H1 (cell line): ENCODE data around the gene NEURL1. TPM values are rescaled to one million over a fixed set of nuclear protein-coding genes. Genes with fewer than 3 reads are reported as not detected.

ENCODE experiments used
- polyA plus RNA-seq, 7 experiments: library from polyadenylated mRNA; depleted of rRNA in 3 of 7; stranded (reverse) in 5 of 7; unstranded in 2 of 7; fragments of >200 nt in 5 of 7; fragments of 200-250 nt in 2 of 7; gene quantifications; 1 replicate in 5 of 7; 2 replicates in 1 of 7; 4 replicates in 1 of 7; pipeline versions ENCODE4 v1.2.1 to v1.2.3, GENCODE V29; 2011 to 2013; ENCODE audit warnings: missing spikeins in 2 of 7, mixed read lengths in 2 of 7
- total RNA-seq: library from RNA; stranded (reverse); fragmentation: NEBNext Ultra II Directional; extraction: Animal tissue kit (Norgen Biotek cat#: 25700); gene quantifications from 2 replicates; pipeline ENCODE4 v1.2.1, GENCODE V29; 2021
- TF ChIP-seq, protein P1 (sequence below): fragments of 300-600 bp; sonication (generic); IDR thresholded peaks from 2 replicates; pipeline ENCODE4 v1.7.1; 2012; ENCODE audit warnings: low read length, moderate library complexity, mild to moderate bottlenecking, inconsistent platforms; ENCODE audit not compliant: insufficient replicate concordance

Gene NEURL1
- total and polyA plus RNA-seq, 2 of the 8 experiments (the other 6 are each of a cell fraction or from before 2014, with no cell fraction given): 0.54 to 0.58 TPM

DNA sequence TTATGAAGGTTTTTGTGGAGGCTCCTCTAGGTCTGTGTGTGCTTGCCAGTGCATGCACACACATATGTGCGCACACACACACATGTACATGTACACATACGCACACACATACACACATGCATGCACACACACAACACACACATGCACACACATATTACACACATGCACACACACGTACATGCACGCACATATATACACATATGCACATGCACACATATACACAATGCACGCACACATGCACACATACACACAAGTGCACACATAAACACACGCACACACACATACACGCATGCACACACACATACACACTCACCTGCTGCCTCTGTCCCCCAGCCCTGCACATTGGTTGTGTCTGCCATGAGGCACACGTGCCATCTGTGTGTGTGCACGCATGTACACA lies 66.3 kb downstream of the NEURL1 start (continued):
- TF ChIP-seq, protein P1, sequence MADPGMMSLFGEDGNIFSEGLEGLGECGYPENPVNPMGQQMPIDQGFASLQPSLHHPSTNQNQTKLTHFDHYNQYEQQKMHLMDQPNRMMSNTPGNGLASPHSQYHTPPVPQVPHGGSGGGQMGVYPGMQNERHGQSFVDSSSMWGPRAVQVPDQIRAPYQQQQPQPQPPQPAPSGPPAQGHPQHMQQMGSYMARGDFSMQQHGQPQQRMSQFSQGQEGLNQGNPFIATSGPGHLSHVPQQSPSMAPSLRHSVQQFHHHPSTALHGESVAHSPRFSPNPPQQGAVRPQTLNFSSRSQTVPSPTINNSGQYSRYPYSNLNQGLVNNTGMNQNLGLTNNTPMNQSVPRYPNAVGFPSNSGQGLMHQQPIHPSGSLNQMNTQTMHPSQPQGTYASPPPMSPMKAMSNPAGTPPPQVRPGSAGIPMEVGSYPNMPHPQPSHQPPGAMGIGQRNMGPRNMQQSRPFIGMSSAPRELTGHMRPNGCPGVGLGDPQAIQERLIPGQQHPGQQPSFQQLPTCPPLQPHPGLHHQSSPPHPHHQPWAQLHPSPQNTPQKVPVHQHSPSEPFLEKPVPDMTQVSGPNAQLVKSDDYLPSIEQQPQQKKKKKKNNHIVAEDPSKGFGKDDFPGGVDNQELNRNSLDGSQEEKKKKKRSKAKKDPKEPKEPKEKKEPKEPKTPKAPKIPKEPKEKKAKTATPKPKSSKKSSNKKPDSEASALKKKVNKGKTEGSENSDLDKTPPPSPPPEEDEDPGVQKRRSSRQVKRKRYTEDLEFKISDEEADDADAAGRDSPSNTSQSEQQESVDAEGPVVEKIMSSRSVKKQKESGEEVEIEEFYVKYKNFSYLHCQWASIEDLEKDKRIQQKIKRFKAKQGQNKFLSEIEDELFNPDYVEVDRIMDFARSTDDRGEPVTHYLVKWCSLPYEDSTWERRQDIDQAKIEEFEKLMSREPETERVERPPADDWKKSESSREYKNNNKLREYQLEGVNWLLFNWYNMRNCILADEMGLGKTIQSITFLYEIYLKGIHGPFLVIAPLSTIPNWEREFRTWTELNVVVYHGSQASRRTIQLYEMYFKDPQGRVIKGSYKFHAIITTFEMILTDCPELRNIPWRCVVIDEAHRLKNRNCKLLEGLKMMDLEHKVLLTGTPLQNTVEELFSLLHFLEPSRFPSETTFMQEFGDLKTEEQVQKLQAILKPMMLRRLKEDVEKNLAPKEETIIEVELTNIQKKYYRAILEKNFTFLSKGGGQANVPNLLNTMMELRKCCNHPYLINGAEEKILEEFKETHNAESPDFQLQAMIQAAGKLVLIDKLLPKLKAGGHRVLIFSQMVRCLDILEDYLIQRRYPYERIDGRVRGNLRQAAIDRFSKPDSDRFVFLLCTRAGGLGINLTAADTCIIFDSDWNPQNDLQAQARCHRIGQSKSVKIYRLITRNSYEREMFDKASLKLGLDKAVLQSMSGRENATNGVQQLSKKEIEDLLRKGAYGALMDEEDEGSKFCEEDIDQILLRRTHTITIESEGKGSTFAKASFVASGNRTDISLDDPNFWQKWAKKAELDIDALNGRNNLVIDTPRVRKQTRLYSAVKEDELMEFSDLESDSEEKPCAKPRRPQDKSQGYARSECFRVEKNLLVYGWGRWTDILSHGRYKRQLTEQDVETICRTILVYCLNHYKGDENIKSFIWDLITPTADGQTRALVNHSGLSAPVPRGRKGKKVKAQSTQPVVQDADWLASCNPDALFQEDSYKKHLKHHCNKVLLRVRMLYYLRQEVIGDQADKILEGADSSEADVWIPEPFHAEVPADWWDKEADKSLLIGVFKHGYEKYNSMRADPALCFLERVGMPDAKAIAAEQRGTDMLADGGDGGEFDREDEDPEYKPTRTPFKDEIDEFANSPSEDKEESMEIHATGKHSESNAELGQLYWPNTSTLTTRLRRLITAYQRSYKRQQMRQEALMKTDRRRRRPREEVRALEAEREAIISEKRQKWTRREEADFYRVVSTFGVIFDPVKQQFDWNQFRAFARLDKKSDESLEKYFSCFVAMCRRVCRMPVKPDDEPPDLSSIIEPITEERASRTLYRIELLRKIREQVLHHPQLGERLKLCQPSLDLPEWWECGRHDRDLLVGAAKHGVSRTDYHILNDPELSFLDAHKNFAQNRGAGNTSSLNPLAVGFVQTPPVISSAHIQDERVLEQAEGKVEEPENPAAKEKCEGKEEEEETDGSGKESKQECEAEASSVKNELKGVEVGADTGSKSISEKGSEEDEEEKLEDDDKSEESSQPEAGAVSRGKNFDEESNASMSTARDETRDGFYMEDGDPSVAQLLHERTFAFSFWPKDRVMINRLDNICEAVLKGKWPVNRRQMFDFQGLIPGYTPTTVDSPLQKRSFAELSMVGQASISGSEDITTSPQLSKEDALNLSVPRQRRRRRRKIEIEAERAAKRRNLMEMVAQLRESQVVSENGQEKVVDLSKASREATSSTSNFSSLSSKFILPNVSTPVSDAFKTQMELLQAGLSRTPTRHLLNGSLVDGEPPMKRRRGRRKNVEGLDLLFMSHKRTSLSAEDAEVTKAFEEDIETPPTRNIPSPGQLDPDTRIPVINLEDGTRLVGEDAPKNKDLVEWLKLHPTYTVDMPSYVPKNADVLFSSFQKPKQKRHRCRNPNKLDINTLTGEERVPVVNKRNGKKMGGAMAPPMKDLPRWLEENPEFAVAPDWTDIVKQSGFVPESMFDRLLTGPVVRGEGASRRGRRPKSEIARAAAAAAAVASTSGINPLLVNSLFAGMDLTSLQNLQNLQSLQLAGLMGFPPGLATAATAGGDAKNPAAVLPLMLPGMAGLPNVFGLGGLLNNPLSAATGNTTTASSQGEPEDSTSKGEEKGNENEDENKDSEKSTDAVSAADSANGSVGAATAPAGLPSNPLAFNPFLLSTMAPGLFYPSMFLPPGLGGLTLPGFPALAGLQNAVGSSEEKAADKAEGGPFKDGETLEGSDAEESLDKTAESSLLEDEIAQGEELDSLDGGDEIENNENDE: no peak
